IMR-90 (cell line): ENCODE measurements around the gene TEAD1. TPM values are rescaled to one million over a fixed set of nuclear protein-coding genes. Genes with fewer than 3 reads are reported as not detected.

Experiments used
- ATAC-seq: fragments of 200-7000 bp; cut with Tn5 transposase; 2 replicates; pipeline ENCODE4 v1.9.1; 2020; ENCODE audit warnings: low read depth, mild to moderate bottlenecking, moderate library complexity
- BruUV-seq: library from RNA; stranded (reverse); fragments of 400-500 nt; replicated peaks from 2 replicates; lab custom pipeline; 2021; lab: Mats Ljungman, UMichigan
- CTCF ChIA-PET: fragments of 300-600 bp; formaldehyde crosslinking; extraction: SDS; loops from one replicate; lab custom pipeline; 2021; ENCODE audit warnings: antibody characterized with exemption; lab: Yijun Ruan, JAX
- POLR2A ChIA-PET: fragments of 300-600 bp; sonication (Branson Sonifier 250); formaldehyde crosslinking; loops from one replicate; lab custom pipeline; 2022; ENCODE audit warnings: antibody characterized with exemption; ENCODE audit not compliant: unreplicated experiment; lab: Charles Lee
- DNase-seq: peaks from one replicate; pipeline ENCODE4 v3.0.0; 2013
- H2AFZ ChIP-seq: replicated peaks from 2 replicates; pipeline ENCODE3; 2013; ENCODE audit warnings: low read length, mild to moderate bottlenecking; ENCODE audit not compliant: poor library complexity
- H2AK5ac ChIP-seq: 2 replicates; pipeline ENCODE4 v1.6.1; 2013; ENCODE audit warnings: low read depth, low read length, inconsistent platforms
- H2AK9ac ChIP-seq: replicated peaks from 2 replicates; pipeline ENCODE3; 2013; ENCODE audit warnings: mild to moderate bottlenecking, low read depth, low read length, moderate library complexity; ENCODE audit not compliant: poor library complexity
- H2BK120ac ChIP-seq: 2 replicates; pipeline ENCODE4 v1.6.1; 2013; ENCODE audit warnings: low read depth, low read length, inconsistent platforms
- H2BK15ac ChIP-seq: 3 replicates; pipeline ENCODE4 v1.6.1; 2013; ENCODE audit warnings: low read depth, low read length, inconsistent platforms
- H2BK20ac ChIP-seq: 2 replicates; pipeline ENCODE4 v1.6.1; 2013; ENCODE audit warnings: low read depth, mild to moderate bottlenecking, inconsistent platforms, low read length, moderate library complexity
- H2BK5ac ChIP-seq: 2 replicates; pipeline ENCODE4 v1.6.1; 2013; ENCODE audit warnings: mild to moderate bottlenecking, low read depth, low read length, inconsistent platforms; ENCODE audit not compliant: poor library complexity, severe bottlenecking
- H3K14ac ChIP-seq: replicated peaks from 2 replicates; pipeline ENCODE4 v1.6.1; 2013; ENCODE audit warnings: low read depth, low read length, inconsistent platforms
- H3K18ac ChIP-seq: 2 replicates; pipeline ENCODE4 v1.6.1; 2013; ENCODE audit warnings: low read depth, low read length, control low read depth
- H3K23ac ChIP-seq: 2 replicates; pipeline ENCODE4 v1.6.1; 2013; ENCODE audit warnings: low read depth, low read length, inconsistent platforms
- H3K27ac ChIP-seq: 2 replicates; pipeline ENCODE4 v1.5.1; 2013; ENCODE audit warnings: mild to moderate bottlenecking, control low read depth, low read length; ENCODE audit not compliant: insufficient read depth
- H3K27me3 ChIP-seq: 2 replicates; pipeline ENCODE4 v1.6.1; 2013; ENCODE audit warnings: low read length; ENCODE audit not compliant: control insufficient read depth, insufficient read depth
- H3K36me3 ChIP-seq: 2 replicates; pipeline ENCODE4 v1.6.1; 2013; ENCODE audit warnings: low read length, mixed read lengths; ENCODE audit not compliant: control insufficient read depth, insufficient read depth
- H3K4ac ChIP-seq: 2 replicates; pipeline ENCODE4 v1.6.1; 2013; ENCODE audit warnings: low read depth, low read length, inconsistent platforms
- H3K4me1 ChIP-seq: 2 replicates; pipeline ENCODE4 v1.6.1; 2013; ENCODE audit warnings: low read length, mixed read lengths; ENCODE audit not compliant: control insufficient read depth, insufficient read depth
- H3K4me2 ChIP-seq: 2 replicates; pipeline ENCODE4 v1.6.1; 2013; ENCODE audit warnings: low read depth, mild to moderate bottlenecking, control low read depth, low read length, moderate library complexity
- H3K4me3 ChIP-seq: 2 replicates; pipeline ENCODE4 v1.5.1; 2013; ENCODE audit warnings: low read depth, mild to moderate bottlenecking, control low read depth, low read length, moderate library complexity; ENCODE audit not compliant: insufficient read depth
- H3K56ac ChIP-seq: 2 replicates; pipeline ENCODE4 v1.6.1; 2013; ENCODE audit warnings: low read length, inconsistent platforms; ENCODE audit not compliant: insufficient read depth; ENCODE audit errors: extremely low read depth
- H3K79me1 ChIP-seq, 2 experiments: 2 replicates each; pipeline ENCODE4 v1.6.1; 2013; ENCODE audit warnings: low read length in 2 of 2, inconsistent platforms in 1 of 2, low read depth in 1 of 2
- H3K9ac ChIP-seq: 2 replicates; pipeline ENCODE4 v1.6.1; 2013; ENCODE audit warnings: low read depth, low read length, control low read depth
- H3K9me1 ChIP-seq: 2 replicates; pipeline ENCODE4 v1.6.1; 2013; ENCODE audit warnings: low read length, inconsistent platforms; ENCODE audit not compliant: insufficient read depth
- H3K9me3 ChIP-seq: 2 replicates; pipeline ENCODE4 v1.6.1; 2013; ENCODE audit warnings: low read length; ENCODE audit not compliant: control insufficient read depth, insufficient read depth
- H4K20me1 ChIP-seq: 2 replicates; pipeline ENCODE4 v1.6.1; 2013; ENCODE audit warnings: low read length, inconsistent platforms; ENCODE audit not compliant: insufficient read depth
- H4K5ac ChIP-seq: 2 replicates; pipeline ENCODE4 v1.6.1; 2013; ENCODE audit warnings: mild to moderate bottlenecking, low read depth, low read length, control low read depth
- H4K8ac ChIP-seq, 2 experiments: 2 replicates each; pipeline ENCODE4 v1.6.1; 2013; ENCODE audit warnings: low read depth in 2 of 2, low read length in 2 of 2, control low read depth in 1 of 2, inconsistent platforms in 1 of 2
- H4K91ac ChIP-seq: 2 replicates; pipeline ENCODE4 v1.6.1; 2013; ENCODE audit warnings: low read depth, low read length, inconsistent platforms; ENCODE audit not compliant: insufficient read depth
- CEBPB ChIP-seq: IDR thresholded peaks from 2 replicates; pipeline ENCODE4 v1.6.1; 2012; ENCODE audit warnings: low read depth, low read length, improper control_type of control experiment
- WGBS, 2 experiments: methylation state at CpG; one replicate each; pipeline versions ENCODE4 v1.1.5 to v1.1.7; 2013; ENCODE audit warnings: missing lambda C conversion rate in 2 of 2; ENCODE audit not compliant: insufficient read length in 1 of 2; ENCODE audit errors: extremely low coverage in 2 of 2; 5-methylcytosine and 5-hydroxymethylcytosine counted together
- dilution Hi-C: fragments of 300-500 bp; cut with HindIII; formaldehyde crosslinking; loops from one replicate; pipeline ENCODE4 v1.14.3; 2018; ENCODE audit warnings: low sequenced_read_pairs; ENCODE audit not compliant: unreplicated experiment
- in situ Hi-C: fragments of 300-500 bp; cut with MboI; formaldehyde crosslinking; loops from 3 replicates; pipeline ENCODE4 v1.14.3; 2019; ENCODE audit warnings: low sequenced_read_pairs, inconsistent platforms, mixed read lengths
- intact Hi-C: fragments of 100-400 bp; cut with micrococcal nuclease; formaldehyde crosslinking; loops from 2 replicates; pipeline ENCODE4 v1.10.0; 2022
- polyA plus RNA-seq, 3 experiments: library from polyadenylated mRNA; depleted of rRNA; stranded (reverse); fragments of >200 nt; gene quantifications; 2 replicates each; pipeline ENCODE4 v1.2.3, GENCODE V29; 2012; ENCODE audit warnings: low replicate concordance in 1 of 3
- total RNA-seq: library from RNA; depleted of rRNA; stranded (reverse); fragments of >200 nt; gene quantifications from 2 replicates; pipeline ENCODE4 v1.2.3, GENCODE V29; 2012
- TF ChIP-seq, protein P1 (sequence below): fragments of 150-350 bp; IDR thresholded peaks from 2 replicates; pipeline ENCODE4 v1.6.1; 2016; ENCODE audit warnings: low read depth, mild to moderate bottlenecking, low read length, moderate library complexity, borderline replicate concordance

The TEAD1 gene
- total and polyA plus RNA-seq, 2 of the 4 experiments (the other 2 are of a cell fraction), result 51.8 to 69.2 TPM

DNA sequence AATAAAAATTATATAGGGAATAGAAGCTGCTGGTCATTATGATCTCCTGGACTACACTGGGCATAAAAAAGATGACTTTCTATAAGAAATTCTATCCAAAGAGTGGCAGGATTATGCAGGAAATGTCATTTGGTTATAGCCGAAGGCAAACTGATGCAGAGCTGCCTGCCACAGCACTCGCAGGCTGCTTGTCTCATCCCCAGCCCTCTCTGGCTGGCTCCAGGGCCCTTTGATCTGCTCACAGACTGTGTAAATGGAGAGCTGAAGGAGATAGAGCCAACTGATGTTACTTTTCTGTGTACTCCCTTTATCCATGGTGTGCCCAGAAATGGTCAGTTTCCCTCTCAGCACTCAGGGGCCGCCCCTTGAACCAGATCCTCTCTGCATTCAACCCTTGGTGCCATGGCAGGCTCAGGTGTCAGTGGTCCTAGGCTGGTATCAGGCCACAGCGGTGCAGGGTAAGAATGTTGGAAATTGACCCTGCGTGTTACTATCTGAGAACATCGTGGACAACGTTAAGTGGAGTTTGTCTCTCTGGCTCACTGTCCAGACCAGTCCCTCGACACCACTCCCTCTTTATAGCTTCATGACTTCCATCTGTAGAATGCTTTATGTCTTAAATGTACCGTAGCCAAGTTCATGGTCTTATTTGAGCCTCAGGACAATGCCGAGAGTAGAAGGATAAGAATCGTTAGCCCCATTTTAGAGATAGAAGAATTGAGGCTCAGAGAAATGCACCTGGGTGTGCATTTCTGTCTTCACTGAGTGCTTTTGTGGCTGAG lies 27.8 kb downstream of the TEAD1 start:
- H3K4me3 ChIP-seq, result no peak overlapping the region
- H4K91ac ChIP-seq, result no peak overlapping the region
- H3K9me1 ChIP-seq, result peaks cover 47% of the 10 kb centered on the region
- peak overlapping the region; percentile 10; the same call in 1 of the 2 replicates for H3K4me2 ChIP-seq
- H2BK15ac ChIP-seq, result no peak overlapping the region
- H2AK9ac ChIP-seq, result no peak overlapping the region
- H2AFZ ChIP-seq, result no peak overlapping the region
- WGBS, 2 experiments, result 97% methylated on average over 5 of the region's 11 CpGs; no CpG with 5 or more reads in 1 of the 2 experiments
- H3K9me3 ChIP-seq, result no peaks in the 10 kb centered on the region
- CTCF ChIA-PET, result no interaction called here
- peaks cover 41% of the 10 kb centered on the region for H3K4me1 ChIP-seq
- POLR2A ChIA-PET, result no interaction called here
- peaks cover 21 to 82% of the 10 kb centered on the region in 2 experiments for H3K79me1 ChIP-seq
- H3K4ac ChIP-seq, result no peak overlapping the region
- peaks cover 6% of the 10 kb centered on the region; the same call in 1 of the 2 replicates for H3K36me3 ChIP-seq
- H3K56ac ChIP-seq, result no peak overlapping the region
- in situ Hi-C loops (no loop called here), dilution Hi-C loops (no loop called here), intact Hi-C loops (no loop called here)
- H4K20me1 ChIP-seq, result peaks cover 89% of the 10 kb centered on the region
- no peaks in the 10 kb centered on the region for H3K27me3 ChIP-seq
- H3K27ac ChIP-seq, result no peak overlapping the region
- H4K5ac ChIP-seq, result no peak overlapping the region
- BruUV-seq, result no TSS peak
- H2BK20ac ChIP-seq, result no peak overlapping the region
- no peak for ATAC-seq
- H2BK120ac ChIP-seq, result no peak overlapping the region
- no peak overlapping the region for H3K9ac ChIP-seq
- DNase-seq, result no peak
- peak overlapping the region; percentile 1; the same call in 1 of the 2 replicates for H2AK5ac ChIP-seq
- H3K14ac ChIP-seq, result 0 out of 2 replicates have a peak overlapping the region, but pooled peaks have one; percentile 4
- no peak for TF ChIP-seq CEBPB
- TF ChIP-seq, protein P1, sequence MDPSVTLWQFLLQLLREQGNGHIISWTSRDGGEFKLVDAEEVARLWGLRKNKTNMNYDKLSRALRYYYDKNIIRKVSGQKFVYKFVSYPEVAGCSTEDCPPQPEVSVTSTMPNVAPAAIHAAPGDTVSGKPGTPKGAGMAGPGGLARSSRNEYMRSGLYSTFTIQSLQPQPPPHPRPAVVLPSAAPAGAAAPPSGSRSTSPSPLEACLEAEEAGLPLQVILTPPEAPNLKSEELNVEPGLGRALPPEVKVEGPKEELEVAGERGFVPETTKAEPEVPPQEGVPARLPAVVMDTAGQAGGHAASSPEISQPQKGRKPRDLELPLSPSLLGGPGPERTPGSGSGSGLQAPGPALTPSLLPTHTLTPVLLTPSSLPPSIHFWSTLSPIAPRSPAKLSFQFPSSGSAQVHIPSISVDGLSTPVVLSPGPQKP, result no peak
- no peak overlapping the region for H3K23ac ChIP-seq
- no peak overlapping the region for H4K8ac ChIP-seq
- no peak overlapping the region for H3K18ac ChIP-seq
- no peak overlapping the region for H2BK5ac ChIP-seq
